ENCODE data around the gene CCDC3. TPM values are rescaled to one million over a fixed set of nuclear protein-coding genes. Genes with fewer than 3 reads are reported as not detected.

The CCDC3 gene
- 0.10 TPM for total RNA-seq (2021; ENCODE audit: unreplicated experiment)
- polyA plus RNA-seq (2012; ENCODE audit: insufficient read length) = not detected
- percentile 13 among the genes with signal in this experiment for Bru-seq, nascent RNA
- BruChase-seq, experiment 1, labeled RNA remaining after a 2-hour chase = percentile 19 among the genes with signal in this experiment
- BruChase-seq, experiment 2, labeled RNA remaining after a 6-hour chase = percentile 14 among the genes with signal in this experiment
- long read RNA-seq, partial matches to known transcripts = 0 of 1 reads
- long read RNA-seq, other reads (novel, unspliced or antisense) = 1 of 1 reads

GRCh38 chr10:13001041-13001886 lies at the start of gene CCDC3:
Gene CCDC3 (minus strand): TSS chr10:13001713. CDS start chr10:13001570, 143 bp downstream.
- DNase-seq (ENCODE audit: low read depth, low spot score) = no peak
- no peaks in the 10 kb centered on the region for H3K9me3 ChIP-seq (ENCODE audit: control insufficient read depth, insufficient read depth, low read depth, low read length)
- intact Hi-C loops (cut with micrococcal nuclease; ENCODE audit: unreplicated experiment) = no loop called here
- no peak within 1 kb of the TSS for H3K27ac ChIP-seq (ENCODE audit: low read length)
- no peaks in the 10 kb centered on the region for H3K4me1 ChIP-seq (ENCODE audit: control insufficient read depth, insufficient read depth, low read length)
- BruUV-seq (replicated peaks) = no TSS peak
- ChIA-PET POLR2A (no interaction called here), CTCF (no interaction called here)
- in situ Hi-C loops (cut with HindIII; ENCODE audit: low pct_unique_long_range_greater_than_20kb, low sequenced_read_pairs) = no loop called here
- H3K4me3 ChIP-seq (ENCODE audit: low read depth in 2 of 2, low read length in 2 of 2) = no peak within 1 kb of the TSS
- no peak for TF ChIP-seq REST (IDR thresholded peaks at IDR 0.05; ENCODE audit: insufficient read depth in 1 of 2, low read depth in 2 of 2, low read length in 1 of 2)
- TF ChIP-seq SIN3A (IDR thresholded peaks at IDR 0.05; ENCODE audit: borderline replicate concordance, insufficient read depth, low read depth, low read length) = no peak
- no peak for TF ChIP-seq TCF7L2 (IDR thresholded peaks at IDR 0.05; ENCODE audit: low read depth, low read length)
- no peak for TF ChIP-seq POLR2AphosphoS5 (IDR thresholded peaks at IDR 0.05; ENCODE audit: low read depth, low read length)
- TF ChIP-seq CTCF (IDR thresholded peaks at IDR 0.05) = no peak
- no peaks in the 10 kb centered on the region for H3K36me3 ChIP-seq (ENCODE audit: control insufficient read depth, insufficient read depth, low read length)
- ATAC-seq = no peak
- H3K27me3 ChIP-seq (ENCODE audit: control insufficient read depth, insufficient read depth, low read length) = no peaks in the 10 kb centered on the region

DNA sequence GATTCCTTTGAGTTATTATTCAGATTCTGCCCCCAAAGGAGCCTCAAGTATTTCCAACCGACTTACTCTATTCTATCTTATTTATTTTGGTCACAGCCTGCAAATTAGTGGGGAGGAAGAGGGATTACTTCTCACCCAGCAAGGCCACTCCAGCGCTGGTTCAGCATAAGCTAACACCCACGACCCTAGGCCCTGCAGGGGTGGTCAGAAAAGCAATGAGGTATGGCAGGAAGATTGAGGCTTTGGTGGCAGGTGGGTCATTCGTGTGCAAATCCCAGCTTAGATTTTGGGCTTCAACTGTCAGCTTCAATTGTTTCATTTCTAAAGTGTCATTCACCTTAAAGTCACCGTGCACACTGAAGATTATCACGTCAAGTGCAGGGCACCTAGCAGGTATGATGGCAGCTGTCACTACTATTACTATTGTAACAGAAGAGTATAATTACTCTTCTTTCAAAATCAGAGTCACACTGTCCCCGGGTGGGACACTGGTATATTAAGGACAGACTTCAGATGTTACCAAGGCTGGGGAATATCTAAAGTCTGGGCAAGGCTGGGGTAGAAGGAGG lies 49.7 kb upstream of the CCDC3 start:
- no peak for TF ChIP-seq TCF7L2 (IDR thresholded peaks at IDR 0.05; ENCODE audit: low read depth, low read length)
- no peak for TF ChIP-seq CTCF (IDR thresholded peaks at IDR 0.05)
- TF ChIP-seq REST (IDR thresholded peaks at IDR 0.05; ENCODE audit: insufficient read depth in 1 of 2, low read depth in 2 of 2, low read length in 1 of 2) = no peak
- no peak for TF ChIP-seq SIN3A (IDR thresholded peaks at IDR 0.05; ENCODE audit: borderline replicate concordance, insufficient read depth, low read depth, low read length)
- TF ChIP-seq POLR2AphosphoS5 (IDR thresholded peaks at IDR 0.05; ENCODE audit: low read depth, low read length) = no peak
- no TSS peak for BruUV-seq (replicated peaks)
- in situ Hi-C loops (cut with HindIII; ENCODE audit: low pct_unique_long_range_greater_than_20kb, low sequenced_read_pairs) = no loop called here
- no peaks in the 10 kb centered on the region for H3K4me1 ChIP-seq (ENCODE audit: control insufficient read depth, insufficient read depth, low read length)
- no peaks in the 10 kb centered on the region for H3K9me3 ChIP-seq (ENCODE audit: control insufficient read depth, insufficient read depth, low read depth, low read length)
- intact Hi-C loops (cut with micrococcal nuclease; ENCODE audit: unreplicated experiment) = no loop called here
- no peaks in the 10 kb centered on the region for H3K36me3 ChIP-seq (ENCODE audit: control insufficient read depth, insufficient read depth, low read length)
- ATAC-seq = no peak
- ChIA-PET CTCF (no interaction called here), POLR2A (no interaction called here)
- no peak overlapping the region for H3K4me3 ChIP-seq (ENCODE audit: low read depth in 2 of 2, low read length in 2 of 2)
- no peak for DNase-seq (ENCODE audit: low read depth, low spot score)
- no peaks in the 10 kb centered on the region for H3K27me3 ChIP-seq (ENCODE audit: control insufficient read depth, insufficient read depth, low read length)
- no peak overlapping the region for H3K27ac ChIP-seq (ENCODE audit: low read length)

Measured in Panc1 (cell line).